WERI-Rb-1 (cell line): Measurements from ENCODE around the gene AHRR.

ENCODE experiments used
- DNase-seq: peaks from one replicate; pipeline ENCODE4 v3.0.0-alpha.2; 2020
- H3K27ac ChIP-seq: fragments of 250-450 bp; sonication (Bioruptor Pico); 2 replicates; pipeline ENCODE4 v1.5.1; 2020; ENCODE audit warnings: mild to moderate bottlenecking, moderate library complexity
- H3K27me3 ChIP-seq: fragments of 250-450 bp; sonication (Bioruptor Pico); 2 replicates; pipeline ENCODE4 v1.5.1; 2021; ENCODE audit warnings: mild to moderate bottlenecking, low read depth, moderate library complexity; ENCODE audit not compliant: insufficient read depth, severe bottlenecking
- H3K36me3 ChIP-seq: fragments of 250-450 bp; sonication (Bioruptor Pico); 2 replicates; pipeline ENCODE4 v1.5.1; 2020; ENCODE audit warnings: mild to moderate bottlenecking, moderate library complexity
- H3K4me3 ChIP-seq: 2 replicates; pipeline ENCODE4 v1.5.1; 2011; ENCODE audit warnings: low read depth, mild to moderate bottlenecking, control low read depth, low read length
- H3K9me3 ChIP-seq: fragments of 250-450 bp; sonication (Bioruptor Pico); 2 replicates; pipeline ENCODE4 v1.5.1; 2021; ENCODE audit warnings: mild to moderate bottlenecking, moderate library complexity; ENCODE audit not compliant: severe bottlenecking
- CTCF ChIP-seq: IDR thresholded peaks from 2 replicates; pipeline ENCODE4 v1.5.1; 2011; ENCODE audit warnings: low read depth, mild to moderate bottlenecking, control low read depth, inconsistent platforms, low read length

The AHRR gene

DNA sequence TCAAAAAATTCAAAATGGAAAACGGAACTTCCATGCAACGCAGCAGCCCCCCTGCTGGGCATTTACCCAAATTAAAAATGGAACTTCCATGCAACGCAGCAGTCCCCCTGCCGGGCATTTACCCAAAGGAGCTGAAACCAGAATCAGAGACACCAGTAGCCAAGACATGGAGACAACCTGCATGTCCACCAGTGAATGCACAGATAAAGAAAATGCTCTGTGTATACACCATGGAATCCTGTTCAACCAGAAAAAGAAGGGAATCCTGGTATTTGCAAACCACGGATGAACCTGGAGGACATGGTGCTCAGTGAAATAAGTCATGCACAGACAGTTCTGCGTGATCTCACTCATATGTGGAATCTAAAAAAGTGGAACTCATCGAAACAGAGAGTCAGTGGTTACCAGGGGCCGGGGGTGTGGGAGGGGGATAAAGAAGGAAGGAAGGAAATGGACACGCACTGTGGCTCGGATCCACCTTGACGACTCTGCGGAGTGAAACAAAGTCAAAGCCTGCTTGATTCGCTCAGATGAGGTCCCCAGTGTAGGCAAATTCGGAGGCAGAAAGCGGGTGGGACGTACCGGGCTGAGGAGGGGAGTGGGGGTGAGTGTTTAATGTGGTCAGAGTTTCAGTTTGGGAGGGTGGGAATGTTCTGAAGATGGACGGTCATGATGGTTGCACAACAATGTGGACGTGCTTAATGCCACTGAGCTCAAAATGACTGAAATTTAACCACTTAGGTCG is 81.3 kb downstream of the AHRR start:
- H3K9me3 ChIP-seq: peaks cover 2% of the 10 kb centered on the region
- H3K4me3 ChIP-seq: no peak overlapping the region
- no peaks in the 10 kb centered on the region for H3K36me3 ChIP-seq
- H3K27me3 ChIP-seq: no peaks in the 10 kb centered on the region
- no peak for DNase-seq
- H3K27ac ChIP-seq: no peak overlapping the region
- TF ChIP-seq CTCF: no peak

- no peaks in the 10 kb centered on the region for H3K36me3 ChIP-seq
- DNase-seq: no peak
- H3K27ac ChIP-seq: no peak overlapping the region
- no peak overlapping the region for H3K4me3 ChIP-seq
- H3K27me3 ChIP-seq: no peaks in the 10 kb centered on the region
- no peak for TF ChIP-seq CTCF
- H3K9me3 ChIP-seq: no peaks in the 10 kb centered on the region
Observed at GRCh38 chr5:403995-404394, 82.5 kb downstream of the AHRR start.

GRCh38 chr5:404666-405241 is 83.2 kb downstream of the AHRR start:
- no peak overlapping the region for H3K27ac ChIP-seq
- no peak overlapping the region for H3K4me3 ChIP-seq
- TF ChIP-seq CTCF: no peak
- H3K27me3 ChIP-seq: no peaks in the 10 kb centered on the region
- no peak for DNase-seq
- no peaks in the 10 kb centered on the region for H3K36me3 ChIP-seq
- H3K9me3 ChIP-seq: no peaks in the 10 kb centered on the region

- Histone ChIP-seq H3K9me3 (peaks cover 3% of the 10 kb centered on the region), H3K27me3 (no peaks in the 10 kb centered on the region), H3K4me3 (no peak overlapping the region), H3K36me3 (no peaks in the 10 kb centered on the region), H3K27ac (no peak overlapping the region)
- TF ChIP-seq CTCF: no peak
- DNase-seq: no peak
Observed at GRCh38 chr5:405421-405820, 83.9 kb downstream of the AHRR start.

GRCh38 chr5:406041-406440 is 84.5 kb downstream of the AHRR start:
- H3K27me3 ChIP-seq: no peaks in the 10 kb centered on the region
- peaks cover 5% of the 10 kb centered on the region for H3K9me3 ChIP-seq
- H3K27ac ChIP-seq: no peak overlapping the region
- DNase-seq: no peak
- H3K4me3 ChIP-seq: no peak overlapping the region
- no peaks in the 10 kb centered on the region for H3K36me3 ChIP-seq
- no peak for TF ChIP-seq CTCF

DNA sequence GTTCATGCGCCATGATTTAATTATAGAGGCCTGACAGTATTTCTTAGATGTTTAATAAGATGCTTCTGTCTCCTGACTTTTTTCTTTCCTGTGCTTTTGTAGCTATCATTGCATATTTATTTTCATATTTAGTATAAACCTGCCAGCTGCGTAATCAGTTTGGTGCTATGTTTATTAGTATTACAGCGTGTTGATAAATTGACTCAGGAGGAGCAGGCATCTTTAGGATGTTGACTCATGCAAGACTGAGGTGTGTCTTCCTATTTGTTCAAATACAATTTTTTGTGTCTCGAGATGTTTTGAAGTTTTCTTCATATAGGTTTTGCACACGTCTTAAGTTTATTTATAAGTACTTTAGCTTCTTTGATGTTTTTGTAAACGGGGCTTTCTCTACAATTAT is 85.5 kb downstream of the AHRR start:
- no peaks in the 10 kb centered on the region for H3K27me3 ChIP-seq
- no peak overlapping the region for H3K4me3 ChIP-seq
- no peaks in the 10 kb centered on the region for H3K36me3 ChIP-seq
- no peak overlapping the region for H3K27ac ChIP-seq
- peaks cover 5% of the 10 kb centered on the region for H3K9me3 ChIP-seq
- DNase-seq: no peak
- no peak for TF ChIP-seq CTCF
